Kidney (tissue), 14 donors: ENCODE results near the gene PAQR7. TPM values are rescaled to one million over a fixed set of nuclear protein-coding genes. Genes with fewer than 3 reads are reported as not detected.
A peak's percentile ranks its signal among the peaks of the same experiment; 100 is the strongest.

Source experiments
- DNase-seq, 5 donors: peaks; one replicate each; pipeline ENCODE4 v3.0.0-alpha.2; 2013 to 2020
- FAIRE-seq: peaks from 2 replicates; lab custom pipeline; 2012; peaks lifted over from hg19 to GRCh38; lab: Jason Lieb, UNC
- H3K27ac ChIP-seq, 2 donors: one replicate each; pipeline ENCODE4 v1.7.0; 2013; ENCODE audit warnings: low read depth in 2 of 2, low read length in 2 of 2, inconsistent platforms in 1 of 2
- H3K27me3 ChIP-seq: one replicate; pipeline ENCODE4 v1.7.1; 2013; ENCODE audit warnings: low read length, inconsistent platforms; ENCODE audit not compliant: control insufficient read depth, insufficient read depth
- H3K36me3 ChIP-seq, 3 donors: one replicate each; pipeline versions ENCODE4 v1.7.0 to v1.7.1; 2013; ENCODE audit warnings: low read length in 3 of 3, control low read depth in 1 of 3, inconsistent platforms in 1 of 3; ENCODE audit not compliant: insufficient read depth in 3 of 3, control insufficient read depth in 2 of 3
- H3K4me1 ChIP-seq, 3 donors: one replicate each; pipeline versions ENCODE4 v1.7.0 to v1.7.1; 2013; ENCODE audit warnings: low read length in 3 of 3, inconsistent platforms in 1 of 3, low read depth in 1 of 3; ENCODE audit not compliant: control insufficient read depth in 2 of 3, insufficient read depth in 2 of 3
- H3K4me3 ChIP-seq, 3 donors: one replicate each; pipeline versions ENCODE4 v1.7.0 to v1.8.1; 2013; ENCODE audit warnings: low read length in 3 of 3, control low read depth in 1 of 3, inconsistent platforms in 1 of 3
- H3K9ac ChIP-seq, 3 donors: one replicate each; pipeline versions ENCODE4 v1.7.0 to v1.7.1; 2013; ENCODE audit warnings: low read length in 3 of 3, control low read depth in 1 of 3, inconsistent platforms in 1 of 3
- H3K9me3 ChIP-seq, 3 donors: one replicate each; pipeline versions ENCODE4 v1.7.0 to v1.7.1; 2013; ENCODE audit warnings: low read length in 3 of 3, control low read depth in 1 of 3, inconsistent platforms in 1 of 3; ENCODE audit not compliant: control insufficient read depth in 2 of 3, insufficient read depth in 1 of 3
- intact Hi-C: fragments of 100-400 bp; cut with DNase I; formaldehyde crosslinking; loops from one replicate; pipeline ENCODE4 v1.11.1; 2022
- polyA plus RNA-seq: library from polyadenylated mRNA; stranded (reverse); fragments of 350-450 nt; fragmentation: Illumina TruSeq; extraction: RNeasy Lipid Tissue Mini Kit (QIAGEN cat#74804); gene quantifications from one replicate; pipeline ENCODE4 v1.2.3, GENCODE V29; 2014; ENCODE audit warnings: low read depth, low replicate concordance; ENCODE audit not compliant: insufficient read depth
- total RNA-seq: library from RNA; stranded (reverse); fragmentation: NEBNext Ultra II Directional; extraction: Animal tissue kit (Norgen Biotek cat#: 25700); gene quantifications from one replicate; pipeline ENCODE4 v1.2.1, GENCODE V29; 2021
- TF ChIP-seq, protein P1 (sequence below): IDR thresholded peaks from 3 replicates; pipeline ENCODE4 v1.5.1; 2012; ENCODE audit warnings: mild to moderate bottlenecking, moderate library complexity, borderline replicate concordance; ENCODE audit not compliant: insufficient read depth; ENCODE audit errors: extremely low read depth
- donor health status: control.
- donor health status: control.
- donor health status: control.
- donor health status: control.
- donor health status: control.
- donor health status: DM: yes; HTN: yes; CAD: no.
- donor health status: Normal renal cell carcinoma (clear cell type).

Gene PAQR7
- total and polyA plus RNA-seq, 2 donors from 2014 or later, result 30.2 to 52.0 TPM

- intact Hi-C loops, result no loop called here
- TF ChIP-seq, protein P1, sequence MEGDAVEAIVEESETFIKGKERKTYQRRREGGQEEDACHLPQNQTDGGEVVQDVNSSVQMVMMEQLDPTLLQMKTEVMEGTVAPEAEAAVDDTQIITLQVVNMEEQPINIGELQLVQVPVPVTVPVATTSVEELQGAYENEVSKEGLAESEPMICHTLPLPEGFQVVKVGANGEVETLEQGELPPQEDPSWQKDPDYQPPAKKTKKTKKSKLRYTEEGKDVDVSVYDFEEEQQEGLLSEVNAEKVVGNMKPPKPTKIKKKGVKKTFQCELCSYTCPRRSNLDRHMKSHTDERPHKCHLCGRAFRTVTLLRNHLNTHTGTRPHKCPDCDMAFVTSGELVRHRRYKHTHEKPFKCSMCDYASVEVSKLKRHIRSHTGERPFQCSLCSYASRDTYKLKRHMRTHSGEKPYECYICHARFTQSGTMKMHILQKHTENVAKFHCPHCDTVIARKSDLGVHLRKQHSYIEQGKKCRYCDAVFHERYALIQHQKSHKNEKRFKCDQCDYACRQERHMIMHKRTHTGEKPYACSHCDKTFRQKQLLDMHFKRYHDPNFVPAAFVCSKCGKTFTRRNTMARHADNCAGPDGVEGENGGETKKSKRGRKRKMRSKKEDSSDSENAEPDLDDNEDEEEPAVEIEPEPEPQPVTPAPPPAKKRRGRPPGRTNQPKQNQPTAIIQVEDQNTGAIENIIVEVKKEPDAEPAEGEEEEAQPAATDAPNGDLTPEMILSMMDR, result no peak
- no peaks in the 10 kb centered on the region for H3K27me3 ChIP-seq
- no peaks in the 10 kb centered on the region for H3K9me3 ChIP-seq
- no peak overlapping the region for H3K9ac ChIP-seq
- no peaks in the 10 kb centered on the region for H3K36me3 ChIP-seq
- no peak overlapping the region for H3K4me3 ChIP-seq
- no peak for DNase-seq
- no peak overlapping the region for H3K27ac ChIP-seq
- no peak for FAIRE-seq
- H3K4me1 ChIP-seq, result peaks cover 0 to 11% (median 6%) of the 10 kb centered on the region in 3 donors
Measured at GRCh38 chr1:25908161-25908560, 32.7 kb upstream of the PAQR7 start.

- Histone ChIP-seq H3K4me1 (peaks cover 0 to 11% (median 6%) of the 10 kb centered on the region in 3 donors), H3K4me3 (no peak overlapping the region), H3K27me3 (no peaks in the 10 kb centered on the region), H3K27ac (no peak overlapping the region), H3K9ac (no peak overlapping the region), H3K36me3 (peaks cover 0 to under 1% (median 0%) of the 10 kb centered on the region in 3 donors), H3K9me3 (no peaks in the 10 kb centered on the region)
- TF ChIP-seq, protein P1, result no peak
- intact Hi-C loops, result no loop called here
- DNase-seq (no peak), FAIRE-seq (no peak)
Measured at GRCh38 chr1:25907601-25908000, 32.1 kb upstream of the PAQR7 start.

DNA sequence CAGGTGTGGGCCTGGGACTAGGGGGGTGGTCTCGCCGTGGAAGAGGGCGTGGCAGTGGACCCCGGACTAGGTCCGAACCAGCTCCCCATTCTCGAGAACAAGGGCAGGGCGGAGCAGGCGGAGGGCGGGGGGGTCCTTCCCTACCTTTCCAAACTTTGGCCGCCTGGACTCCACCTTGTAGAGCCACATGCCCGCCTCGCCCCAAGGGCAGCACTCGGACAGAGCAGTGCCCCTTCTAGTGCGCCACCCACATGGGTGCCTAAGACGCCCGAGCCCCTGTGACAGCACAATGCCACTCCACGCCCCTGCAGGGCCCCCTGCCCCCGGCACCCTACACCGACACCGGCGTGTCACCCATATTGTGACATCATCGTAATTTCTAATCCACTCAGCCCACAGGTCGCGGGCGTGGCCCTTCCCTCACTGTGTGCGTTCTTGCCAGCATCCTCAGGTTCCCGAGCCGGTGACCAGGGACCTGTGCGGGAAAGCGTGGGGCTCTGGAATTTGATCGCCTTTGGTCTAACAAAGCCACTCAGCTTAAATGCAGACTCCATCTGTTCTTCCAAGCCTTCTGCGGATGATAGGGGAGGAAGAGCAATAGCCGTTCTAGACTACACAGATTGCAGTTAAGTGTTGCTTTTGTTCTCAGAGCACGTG lies 31.3 kb upstream of the PAQR7 start:
- no peaks in the 10 kb centered on the region for H3K27me3 ChIP-seq
- TF ChIP-seq, protein P1, result no peak
- H3K9ac ChIP-seq, result peak overlapping the region in 1 of 3 donors; percentile 51
- peak overlapping the region; percentile 38 to 64 (median 60) for H3K4me3 ChIP-seq
- intact Hi-C loops, result no loop called here
- peaks cover 0 to 11% (median 6%) of the 10 kb centered on the region in 3 donors for H3K4me1 ChIP-seq
- peak in 4 of 5 donors; percentile 69 to 91 (median 77) for DNase-seq
- no peak overlapping the region for H3K27ac ChIP-seq
- FAIRE-seq, result no peak
- peaks cover 0 to 6% (median 0%) of the 10 kb centered on the region in 3 donors for H3K36me3 ChIP-seq
- no peaks in the 10 kb centered on the region for H3K9me3 ChIP-seq
